Activated CD8-positive, alpha-beta T cell treated with anti-CD3 and anti-CD28 coated beads for 36 hours (primary cell): ENCODE results near the gene RPL29. TPM values are rescaled to one million over a fixed set of nuclear protein-coding genes. Genes with fewer than 3 reads are reported as not detected.

Experiments used
- ATAC-seq: fragments of 200-7000 bp; cut with Tn5 transposase; one replicate; pipeline ENCODE4 v1.10.0; 2021; ENCODE audit warnings: mild to moderate bottlenecking, moderate library complexity
- CTCF ChIA-PET: fragments of 350-600 bp; sonication (Branson Sonifier 250); formaldehyde crosslinking; loops from one replicate; lab custom pipeline; 2021; ENCODE audit warnings: antibody characterized with exemption; lab: Charles Lee
- POLR2A ChIA-PET: fragments of 350-600 bp; sonication (Branson Sonifier 250); formaldehyde crosslinking; loops from one replicate; lab custom pipeline; 2021; ENCODE audit warnings: antibody characterized with exemption; lab: Charles Lee
- DNase-seq: peaks from one replicate; pipeline ENCODE4 v3.0.0-alpha.2; 2020
- H3K27ac Mint-ChIP-seq: one replicate; pipeline ENCODE4 v1.8.0; 2021; ENCODE audit warnings: mild to moderate bottlenecking, mixed read lengths
- H3K27me3 Mint-ChIP-seq: one replicate; pipeline ENCODE4 v1.8.0; 2021; ENCODE audit warnings: mixed read lengths
- H3K36me3 Mint-ChIP-seq: one replicate; pipeline ENCODE4 v1.8.0; 2021; ENCODE audit warnings: low read depth, mixed read lengths
- H3K4me1 Mint-ChIP-seq: one replicate; pipeline ENCODE4 v1.8.0; 2021; ENCODE audit warnings: low read depth, mixed read lengths
- H3K4me3 Mint-ChIP-seq: one replicate; pipeline ENCODE4 v1.8.0; 2021; ENCODE audit warnings: mild to moderate bottlenecking, moderate library complexity, mixed read lengths
- H3K9me3 Mint-ChIP-seq: one replicate; pipeline ENCODE4 v1.8.0; 2021; ENCODE audit warnings: mixed read lengths
- intact Hi-C: fragments of 100-400 bp; cut with micrococcal nuclease; formaldehyde crosslinking; loops from one replicate; pipeline ENCODE4 v1.10.0; 2022
- total RNA-seq, 2 experiments: library from RNA; stranded (reverse); gene quantifications; one replicate each; pipeline ENCODE4 v1.2.3, GENCODE V29; 2021
- TF ChIP-seq, protein P1 (sequence below): fragments of 200-600 bp; IDR thresholded peaks from one replicate; pipeline ENCODE4 v1.8.0; 2022; ENCODE audit warnings: antibody characterized with exemption, mild to moderate bottlenecking

The RPL29 gene
- total RNA-seq, 2 experiments from 2014 or later, result 2,039 to 2,045 TPM

- intact Hi-C loops, result no loop called here
- TF ChIP-seq, protein P1, sequence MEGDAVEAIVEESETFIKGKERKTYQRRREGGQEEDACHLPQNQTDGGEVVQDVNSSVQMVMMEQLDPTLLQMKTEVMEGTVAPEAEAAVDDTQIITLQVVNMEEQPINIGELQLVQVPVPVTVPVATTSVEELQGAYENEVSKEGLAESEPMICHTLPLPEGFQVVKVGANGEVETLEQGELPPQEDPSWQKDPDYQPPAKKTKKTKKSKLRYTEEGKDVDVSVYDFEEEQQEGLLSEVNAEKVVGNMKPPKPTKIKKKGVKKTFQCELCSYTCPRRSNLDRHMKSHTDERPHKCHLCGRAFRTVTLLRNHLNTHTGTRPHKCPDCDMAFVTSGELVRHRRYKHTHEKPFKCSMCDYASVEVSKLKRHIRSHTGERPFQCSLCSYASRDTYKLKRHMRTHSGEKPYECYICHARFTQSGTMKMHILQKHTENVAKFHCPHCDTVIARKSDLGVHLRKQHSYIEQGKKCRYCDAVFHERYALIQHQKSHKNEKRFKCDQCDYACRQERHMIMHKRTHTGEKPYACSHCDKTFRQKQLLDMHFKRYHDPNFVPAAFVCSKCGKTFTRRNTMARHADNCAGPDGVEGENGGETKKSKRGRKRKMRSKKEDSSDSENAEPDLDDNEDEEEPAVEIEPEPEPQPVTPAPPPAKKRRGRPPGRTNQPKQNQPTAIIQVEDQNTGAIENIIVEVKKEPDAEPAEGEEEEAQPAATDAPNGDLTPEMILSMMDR, result no peak
- ChIA-PET POLR2A (interaction anchor here (5.4 kb wide), 1 partner anchor 12 kb away, joined by 43 read pairs; the partner anchor contains the start of gene ACY1), CTCF (interaction anchor here (3.8 kb wide), 1 partner anchor 12 kb away, joined by 40 read pairs; the partner anchor contains the start of gene ACY1)
- H3K36me3 Mint-ChIP-seq, result peaks cover 5% of the 10 kb centered on the region
- peaks cover 31% of the 10 kb centered on the region for H3K4me1 Mint-ChIP-seq
- no peaks in the 10 kb centered on the region for H3K9me3 Mint-ChIP-seq
- ATAC-seq (no peak), DNase-seq (no peak)
- H3K4me3 Mint-ChIP-seq, result no peak overlapping the region
- H3K27me3 Mint-ChIP-seq, result no peaks in the 10 kb centered on the region
- H3K27ac Mint-ChIP-seq, result no peak overlapping the region
These were observed 24.3 kb downstream of the RPL29 start for GRCh38 chr3:51971350-51971749.

DNA sequence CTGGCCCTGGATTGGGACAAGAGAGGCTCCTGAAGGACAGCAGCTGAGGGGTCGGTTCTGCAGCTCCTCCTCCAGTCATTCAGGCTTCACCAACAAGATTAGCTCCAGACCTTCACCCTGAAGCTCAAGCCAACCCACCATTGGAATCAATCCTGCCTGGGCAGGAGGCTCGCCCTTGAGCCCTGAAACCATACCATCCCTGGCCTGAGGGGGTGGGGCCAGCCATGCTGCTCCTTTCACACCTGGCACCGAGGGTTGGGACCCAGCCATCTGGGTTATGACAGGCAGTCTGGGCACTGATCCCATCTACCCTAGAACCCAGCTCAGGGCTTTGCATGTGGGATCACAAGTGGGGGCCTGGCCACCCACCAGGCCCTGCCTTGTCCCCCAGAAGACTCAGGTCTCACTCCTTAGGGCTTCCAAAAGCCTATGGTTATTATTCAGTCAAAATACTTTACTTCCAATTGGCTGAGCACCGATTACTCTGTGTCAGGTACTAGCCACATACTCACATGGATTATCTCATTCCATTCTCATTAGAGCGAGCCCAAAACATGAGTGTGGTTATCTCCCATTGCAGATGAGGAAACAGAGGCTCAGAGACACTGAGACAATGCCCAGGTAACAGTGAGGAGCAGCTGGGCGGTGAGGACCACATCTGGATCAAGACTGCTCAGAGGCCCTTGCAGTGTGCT lies 24.9 kb downstream of the RPL29 start:
- POLR2A ChIA-PET, result interaction anchor here (0.8 to 5.4 kb wide), 4 partner anchors 13 to 30 kb away, joined by 3 to 43 read pairs (median 4); partner anchors contain the start of genes ACY1, GPR62 and RRP9
- DNase-seq, result no peak
- peaks cover 5% of the 10 kb centered on the region for H3K36me3 Mint-ChIP-seq
- intact Hi-C loops, result no loop called here
- H3K4me3 Mint-ChIP-seq, result no peak overlapping the region
- H3K4me1 Mint-ChIP-seq, result peaks cover 29% of the 10 kb centered on the region
- H3K27me3 Mint-ChIP-seq, result no peaks in the 10 kb centered on the region
- no peak overlapping the region for H3K27ac Mint-ChIP-seq
- CTCF ChIA-PET, result no interaction called here
- TF ChIP-seq, protein P1, result no peak
- H3K9me3 Mint-ChIP-seq, result no peaks in the 10 kb centered on the region
- ATAC-seq, result no peak

- intact Hi-C loops, result no loop called here
- Mint-ChIP-seq H3K27ac (no peak overlapping the region), H3K4me1 (peaks cover 23% of the 10 kb centered on the region), H3K36me3 (peaks cover 5% of the 10 kb centered on the region), H3K9me3 (no peaks in the 10 kb centered on the region), H3K27me3 (no peaks in the 10 kb centered on the region), H3K4me3 (no peak overlapping the region)
- DNase-seq (no peak), ATAC-seq (no peak)
- TF ChIP-seq, protein P1, result no peak
- CTCF ChIA-PET, result interaction anchor here (1.5 kb wide), 2 partner anchors 13 to 33 kb away, joined by 3 to 8 read pairs; partner anchors contain the start of gene ACY1
- POLR2A ChIA-PET, result interaction anchor here (0.8 to 1.8 kb wide), 6 partner anchors 12 to 33 kb away, joined by 3 to 11 read pairs (median 4); partner anchors contain the start of genes GPR62 and RRP9
These were observed 25.9 kb downstream of the RPL29 start for GRCh38 chr3:51969841-51970240.

GRCh38 chr3:51968883-51969678 lies 26.6 kb downstream of the RPL29 start:
- intact Hi-C loops, result no loop called here
- CTCF ChIA-PET, result interaction anchor here (1.5 to 3.3 kb wide), 3 partner anchors 13 to 33 kb away, joined by 3 to 14 read pairs (median 8); partner anchors contain the start of genes ACY1, PARP3 and RRP9
- POLR2A ChIA-PET, result interaction anchor here (1.1 to 1.8 kb wide), 5 partner anchors 12 to 32 kb away, joined by 3 to 11 read pairs (median 6); partner anchors contain the start of gene RRP9
- Mint-ChIP-seq H3K36me3 (peaks cover 5% of the 10 kb centered on the region), H3K27ac (no peak overlapping the region), H3K9me3 (no peaks in the 10 kb centered on the region), H3K27me3 (no peaks in the 10 kb centered on the region), H3K4me1 (peaks cover 19% of the 10 kb centered on the region), H3K4me3 (no peak overlapping the region)
- TF ChIP-seq, protein P1, result no peak
- DNase-seq (no peak), ATAC-seq (no peak)
